Cardiac fibroblast (primary cell): ENCODE results near the gene PREX1.

ENCODE experiments used
- DNase-seq, 2 donors: peaks; one replicate each; pipeline versions ENCODE4 v3.0.0 to v3.0.0-alpha.2; 2010; ENCODE audit warnings: low read depth in 2 of 2
- H3K4me3 ChIP-seq, 2 donors: replicated peaks in 1 of 2; 1 replicate in 1 of 2; 2 replicates in 1 of 2; pipeline ENCODE4 v1.5.1; 2011; ENCODE audit warnings: low read depth in 2 of 2, low read length in 2 of 2, mild to moderate bottlenecking in 2 of 2, moderate library complexity in 1 of 2
- TF ChIP-seq, protein P1 (sequence below): IDR thresholded peaks from one replicate; pipeline ENCODE4 v1.5.1; 2011; ENCODE audit warnings: low read depth, mild to moderate bottlenecking, low read length, inconsistent platforms

The PREX1 gene

GRCh38 chr20:48720256-48720985, 107.4 kb downstream of the PREX1 start:
- peak in 1 of 2 donors; percentile 31 for DNase-seq

GRCh38 chr20:48719598-48720255, 108.1 kb downstream of the PREX1 start:
- TF ChIP-seq, protein P1, sequence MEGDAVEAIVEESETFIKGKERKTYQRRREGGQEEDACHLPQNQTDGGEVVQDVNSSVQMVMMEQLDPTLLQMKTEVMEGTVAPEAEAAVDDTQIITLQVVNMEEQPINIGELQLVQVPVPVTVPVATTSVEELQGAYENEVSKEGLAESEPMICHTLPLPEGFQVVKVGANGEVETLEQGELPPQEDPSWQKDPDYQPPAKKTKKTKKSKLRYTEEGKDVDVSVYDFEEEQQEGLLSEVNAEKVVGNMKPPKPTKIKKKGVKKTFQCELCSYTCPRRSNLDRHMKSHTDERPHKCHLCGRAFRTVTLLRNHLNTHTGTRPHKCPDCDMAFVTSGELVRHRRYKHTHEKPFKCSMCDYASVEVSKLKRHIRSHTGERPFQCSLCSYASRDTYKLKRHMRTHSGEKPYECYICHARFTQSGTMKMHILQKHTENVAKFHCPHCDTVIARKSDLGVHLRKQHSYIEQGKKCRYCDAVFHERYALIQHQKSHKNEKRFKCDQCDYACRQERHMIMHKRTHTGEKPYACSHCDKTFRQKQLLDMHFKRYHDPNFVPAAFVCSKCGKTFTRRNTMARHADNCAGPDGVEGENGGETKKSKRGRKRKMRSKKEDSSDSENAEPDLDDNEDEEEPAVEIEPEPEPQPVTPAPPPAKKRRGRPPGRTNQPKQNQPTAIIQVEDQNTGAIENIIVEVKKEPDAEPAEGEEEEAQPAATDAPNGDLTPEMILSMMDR: no peak
- no peak for DNase-seq
- H3K4me3 ChIP-seq: no peak overlapping the region

More at GRCh38 chr20:48720256-48720985, 107.4 kb downstream of the PREX1 start:
- H3K4me3 ChIP-seq: no peak overlapping the region
- TF ChIP-seq, protein P1: no peak

DNA sequence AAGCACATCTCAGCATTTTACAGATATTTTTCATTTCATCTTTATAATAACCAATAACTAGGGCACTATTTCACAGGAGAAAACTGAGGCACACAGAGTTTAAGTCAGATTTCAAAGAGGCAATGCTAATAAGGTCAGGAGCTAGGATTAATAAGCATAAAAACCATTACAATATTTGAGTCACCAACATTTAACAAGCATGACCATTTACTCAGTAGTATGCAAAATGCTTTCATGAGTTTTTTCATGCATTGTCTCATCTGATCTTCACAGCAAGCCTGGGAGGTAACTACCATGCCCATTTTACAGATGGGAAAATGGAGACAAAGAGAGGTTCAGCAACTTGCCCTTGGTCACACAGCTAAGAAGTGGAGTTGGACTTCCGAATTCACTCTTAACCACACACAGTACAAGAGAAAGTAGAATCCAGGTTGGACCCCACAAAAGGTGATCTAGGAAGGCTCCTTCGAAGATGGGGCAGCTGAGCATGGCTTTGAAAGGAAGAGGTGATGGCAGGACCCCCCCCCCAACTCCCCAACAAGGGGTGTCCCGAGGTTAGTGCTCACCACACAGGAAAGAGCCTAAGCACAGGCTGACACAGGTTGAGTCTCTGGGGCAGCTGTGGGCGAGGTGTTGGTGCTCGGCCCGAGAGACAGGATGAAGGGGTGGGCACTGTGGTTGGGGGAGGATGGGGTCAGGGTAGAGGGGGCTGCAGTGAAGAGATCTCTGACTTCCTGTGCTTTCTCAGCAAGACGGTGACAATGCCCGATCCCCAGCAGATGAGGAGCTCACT, 108.8 kb downstream of the PREX1 start:
- DNase-seq: no peak
- H3K4me3 ChIP-seq: no peak overlapping the region
- TF ChIP-seq, protein P1: no peak

DNA sequence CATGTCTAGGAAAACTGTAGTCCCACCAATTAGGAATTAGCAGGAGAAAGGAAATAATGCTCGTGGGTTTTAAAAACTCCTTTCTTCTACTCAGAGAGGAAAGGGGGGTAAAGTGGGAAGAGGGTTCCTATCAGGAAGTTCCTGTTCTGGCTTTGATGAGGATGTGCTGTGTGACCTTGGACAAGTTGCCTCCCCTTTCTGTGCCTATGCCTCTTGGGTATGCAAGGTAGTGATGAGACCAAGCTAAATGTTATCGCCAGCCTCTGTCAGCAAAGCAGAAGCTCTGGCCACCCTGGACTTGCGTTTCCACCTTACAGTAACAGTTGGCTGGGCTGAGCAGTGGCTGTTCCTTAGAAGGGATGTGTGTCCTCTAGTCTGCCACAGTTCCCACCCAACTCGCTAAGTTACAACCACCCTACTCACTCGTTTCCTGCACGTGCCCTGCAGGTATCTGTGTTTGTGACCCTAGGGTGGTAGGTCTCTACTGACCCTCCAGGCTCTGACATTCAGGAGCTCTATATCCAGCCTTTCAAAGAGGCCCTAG, 110.0 kb downstream of the PREX1 start:
- no peak overlapping the region for H3K4me3 ChIP-seq
- TF ChIP-seq, protein P1: no peak
- DNase-seq: no peak

DNA sequence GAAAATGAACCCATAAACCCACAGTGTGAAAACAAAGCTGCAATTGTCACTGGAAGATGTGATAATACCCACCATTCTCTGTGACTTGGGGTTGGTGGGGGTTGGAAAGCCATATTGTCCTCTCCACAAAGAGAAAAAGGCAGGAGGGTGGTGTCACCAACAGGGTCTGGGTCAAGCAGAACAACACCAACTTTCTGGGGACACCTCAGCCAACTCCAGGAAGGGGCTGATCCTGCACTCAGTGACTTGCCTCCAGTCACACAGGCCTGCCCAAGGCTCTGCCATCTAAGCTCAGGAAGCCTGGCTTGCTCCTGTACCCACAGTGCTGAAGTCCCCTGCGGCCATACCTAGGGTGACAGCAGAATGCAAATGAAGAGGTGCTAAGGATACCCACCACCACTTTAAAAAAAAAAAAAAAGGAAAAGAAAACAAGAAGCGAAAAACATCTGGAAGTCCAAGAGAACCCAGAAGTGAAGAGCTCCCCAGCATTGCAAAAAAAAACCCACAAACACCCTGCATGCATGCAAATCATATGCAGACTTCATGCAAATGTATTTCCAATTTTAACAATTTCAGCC, 110.6 kb downstream of the PREX1 start:
- no peak for DNase-seq
- no peak overlapping the region for H3K4me3 ChIP-seq

GRCh38 chr20:48716541-48716940, 111.3 kb downstream of the PREX1 start:
- H3K4me3 ChIP-seq: no peak overlapping the region
- no peak for DNase-seq
- TF ChIP-seq, protein P1: no peak

More for the DNA sequence above, 110.6 kb downstream of the PREX1 start:
- TF ChIP-seq, protein P1: no peak
